GM12878 (cell line): ENCODE results near the gene RIPPLY3. TPM values are rescaled to one million over a fixed set of nuclear protein-coding genes. Genes with fewer than 3 reads are reported as not detected.

Experiments
- BCL3 ChIP-seq: IDR thresholded peaks from 2 replicates; pipeline ENCODE4 v1.6.1; 2011; ENCODE audit warnings: borderline replicate concordance, low read depth, mild to moderate bottlenecking, moderate library complexity, low read length; ENCODE audit not compliant: insufficient read depth, poor library complexity, severe bottlenecking
- CBX3 ChIP-seq: fragments of 200-600 bp; sonication (generic); IDR thresholded peaks from 2 replicates; pipeline ENCODE4 v1.6.1; 2016; ENCODE audit warnings: low read depth, borderline replicate concordance
- CBX5 ChIP-seq: sonication (generic); IDR thresholded peaks from 2 replicates; pipeline ENCODE4 v1.6.1; 2016; ENCODE audit warnings: low read depth, moderate library complexity, mild to moderate bottlenecking, inconsistent platforms
- CREB1 ChIP-seq: IDR thresholded peaks from 2 replicates; pipeline ENCODE4 v1.6.1; 2012; ENCODE audit warnings: low read depth, mild to moderate bottlenecking, inconsistent platforms
- CUX1 ChIP-seq: IDR thresholded peaks from 2 replicates; pipeline ENCODE4 v1.6.1; 2012; ENCODE audit warnings: improper control_type of control experiment, low read depth, low read length; ENCODE audit not compliant: insufficient replicate concordance
- E4F1 ChIP-seq: fragments of 450-650 bp; IDR thresholded peaks from 2 replicates; pipeline ENCODE4 v1.6.1; 2018; ENCODE audit warnings: borderline replicate concordance, mild to moderate bottlenecking; ENCODE audit not compliant: partially characterized antibody
- EED ChIP-seq: sonication (generic); IDR thresholded peaks from 2 replicates; pipeline ENCODE4 v1.6.1; 2016; ENCODE audit warnings: antibody characterized with exemption, low read depth
- ESRRA ChIP-seq: IDR thresholded peaks from 2 replicates; pipeline ENCODE4 v1.6.1; 2012; ENCODE audit warnings: mild to moderate bottlenecking, low read length, improper control_type of control experiment
- HDAC6 ChIP-seq: fragments of 200-600 bp; sonication (generic); IDR thresholded peaks from one replicate; pipeline ENCODE4 v1.8.0; 2017; ENCODE audit warnings: antibody characterized with exemption; ENCODE audit not compliant: unreplicated experiment
- IKZF2 ChIP-seq, 2 experiments: fragments of 450-650 bp; IDR thresholded peaks; 2 replicates each; pipeline ENCODE4 v1.6.1; 2017; ENCODE audit warnings: mild to moderate bottlenecking in 2 of 2, moderate library complexity in 2 of 2
- JUND ChIP-seq: IDR thresholded peaks from 2 replicates; pipeline ENCODE4 v1.6.1; 2012; ENCODE audit warnings: low read depth, mild to moderate bottlenecking, low read length, improper control_type of control experiment, moderate library complexity
- KAT2A ChIP-seq: conservative IDR thresholded peaks from 2 replicates; pipeline ENCODE4 v1.6.1; 2011; ENCODE audit warnings: low read depth, low read length; ENCODE audit not compliant: control insufficient read depth
- LARP7 ChIP-seq: fragments of 450-650 bp; IDR thresholded peaks from 2 replicates; pipeline ENCODE4 v1.6.1; 2017; ENCODE audit warnings: mild to moderate bottlenecking
- MAX ChIP-seq: IDR thresholded peaks from 2 replicates; pipeline ENCODE4 v1.6.1; 2012; ENCODE audit warnings: low read depth, low read length, improper control_type of control experiment
- MEF2B ChIP-seq: fragments of 450-650 bp; IDR thresholded peaks from 2 replicates; pipeline ENCODE4 v1.6.1; 2018; ENCODE audit warnings: mild to moderate bottlenecking, moderate library complexity; ENCODE audit not compliant: partially characterized antibody, poor library complexity, severe bottlenecking
- NRF1 ChIP-seq: conservative IDR thresholded peaks from 2 replicates; pipeline ENCODE4 v1.6.1; 2011; ENCODE audit warnings: mild to moderate bottlenecking, low read depth, low read length, improper control_type of control experiment
- RBBP5 ChIP-seq: fragments of 200-600 bp; sonication (generic); conservative IDR thresholded peaks from 2 replicates; pipeline ENCODE4 v1.6.1; 2016
- RFX5 ChIP-seq: IDR thresholded peaks from 2 replicates; pipeline ENCODE4 v1.6.1; 2011; ENCODE audit warnings: low read depth, low read length, improper control_type of control experiment
- RUNX3 ChIP-seq: IDR thresholded peaks from 2 replicates; pipeline ENCODE4 v1.6.1; 2012; ENCODE audit warnings: low read length, inconsistent platforms
- SMC3 ChIP-seq: IDR thresholded peaks from 2 replicates; pipeline ENCODE4 v1.6.1; 2011; ENCODE audit warnings: low read length, improper control_type of control experiment, borderline replicate concordance
- SUZ12 ChIP-seq: fragments of 200-600 bp; sonication (generic); IDR thresholded peaks from one replicate; pipeline ENCODE4 v1.6.1; 2018; ENCODE audit warnings: antibody characterized with exemption, mild to moderate bottlenecking; ENCODE audit not compliant: unreplicated experiment
- ZSCAN29 ChIP-seq: fragments of 450-650 bp; IDR thresholded peaks from 2 replicates; pipeline ENCODE4 v1.6.1; 2017; ENCODE audit warnings: mild to moderate bottlenecking, moderate library complexity
- polyA plus RNA-seq, 11 experiments: library from polyadenylated mRNA; depleted of rRNA in 4 of 11; unstranded in 6 of 11; stranded (reverse) in 5 of 11; fragments of >200 nt; fragmentation: Nextera tagmentation in 4 of 11; fragmentation: Illumina TruSeq in 1 of 11; extraction: Ambion mirVana in 4 of 11; extraction: Trizol in 1 of 11; gene quantifications; 1 replicate in 1 of 11; 2 replicates in 10 of 11; pipeline versions ENCODE4 v1.2.1 to v1.2.3, GENCODE V29; 2011 to 2016; ENCODE audit warnings: inconsistent platforms in 2 of 11, missing spikeins in 2 of 11, low read depth in 1 of 11
- total RNA-seq, 4 experiments: library from RNA; depleted of rRNA in 3 of 4; stranded (reverse); fragments of >200 nt in 3 of 4; fragmentation: Illumina TruSeq in 1 of 4; extraction: Trizol in 1 of 4; gene quantifications; 2 replicates each; pipeline versions ENCODE4 v1.2.1 to v1.2.3, GENCODE V29; 2013 to 2021

The RIPPLY3 gene
- total and polyA plus RNA-seq, 10 of the 15 experiments (the other 5 are each of a cell fraction or from before 2014, with no cell fraction given), result not detected

GRCh38 chr21:36976882-36977651 is 29.4 kb upstream of the RIPPLY3 start (continued):
- TF ChIP-seq RUNX3 (peak; percentile 10; the same call in 1 of the 2 replicates), E4F1 (no peak), CBX3 (no peak), ZSCAN29 (no peak), LARP7 (no peak), NRF1 (no peak), KAT2A (no peak), HDAC6 (no peak), MEF2B (no peak), RFX5 (no peak), BCL3 (no peak), SUZ12 (no peak), RBBP5 (no peak), EED (no peak), ESRRA (no peak), IKZF2 (IDR thresholded peaks at IDR 0.05) (peak; percentile 49 to 55; a peak in 2 of 4 replicates), SMC3 (peak; percentile 75; the same call in 1 of the 2 replicates), CUX1 (no peak), CBX5 (no peak), CREB1 (peak; percentile 78), MAX (0 out of 2 replicates have a peak, but pooled peaks have one; percentile 31), JUND (peak; percentile 57; the same call in 1 of the 2 replicates)
